Lower leg skin (tissue), 3 donors: ENCODE measurements around the gene CCDC43.

ENCODE experiments used
- POLR2A ChIP-seq, 2 donors: fragments of 450-650 bp; IDR thresholded peaks; one replicate each; pipeline ENCODE4 v1.6.1; 2016 to 2017; ENCODE audit warnings: antibody characterized with exemption in 2 of 2, mild to moderate bottlenecking in 1 of 2, moderate library complexity in 1 of 2
- TF ChIP-seq, protein P1 (sequence below), 3 donors: fragments of 450-650 bp; IDR thresholded peaks; one replicate each; pipeline ENCODE4 v1.5.1; 2016; ENCODE audit warnings: antibody characterized with exemption in 3 of 3, mild to moderate bottlenecking in 3 of 3, moderate library complexity in 2 of 3

DNA sequence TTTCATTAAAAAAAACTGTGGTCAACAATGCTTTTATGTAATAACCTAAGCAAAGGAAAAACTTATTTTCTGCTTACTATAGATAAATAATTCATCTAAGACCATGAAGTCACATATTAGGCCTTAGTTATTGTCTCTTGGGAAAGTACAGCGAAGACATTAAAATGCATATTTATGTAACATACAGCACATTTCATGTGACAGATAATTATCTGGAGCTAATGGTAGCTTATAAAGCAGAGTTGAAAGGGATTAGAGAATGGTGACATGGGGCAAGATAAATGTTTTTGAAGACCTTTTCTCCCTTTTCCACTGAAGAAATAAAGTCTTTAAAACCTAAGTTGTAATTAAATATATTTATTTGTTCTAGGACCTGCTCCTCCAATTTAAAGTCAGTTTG lies 23.6 kb downstream of the CCDC43 start:
- TF ChIP-seq POLR2A (IDR thresholded peaks at IDR 0.05): no peak
- TF ChIP-seq, protein P1, sequence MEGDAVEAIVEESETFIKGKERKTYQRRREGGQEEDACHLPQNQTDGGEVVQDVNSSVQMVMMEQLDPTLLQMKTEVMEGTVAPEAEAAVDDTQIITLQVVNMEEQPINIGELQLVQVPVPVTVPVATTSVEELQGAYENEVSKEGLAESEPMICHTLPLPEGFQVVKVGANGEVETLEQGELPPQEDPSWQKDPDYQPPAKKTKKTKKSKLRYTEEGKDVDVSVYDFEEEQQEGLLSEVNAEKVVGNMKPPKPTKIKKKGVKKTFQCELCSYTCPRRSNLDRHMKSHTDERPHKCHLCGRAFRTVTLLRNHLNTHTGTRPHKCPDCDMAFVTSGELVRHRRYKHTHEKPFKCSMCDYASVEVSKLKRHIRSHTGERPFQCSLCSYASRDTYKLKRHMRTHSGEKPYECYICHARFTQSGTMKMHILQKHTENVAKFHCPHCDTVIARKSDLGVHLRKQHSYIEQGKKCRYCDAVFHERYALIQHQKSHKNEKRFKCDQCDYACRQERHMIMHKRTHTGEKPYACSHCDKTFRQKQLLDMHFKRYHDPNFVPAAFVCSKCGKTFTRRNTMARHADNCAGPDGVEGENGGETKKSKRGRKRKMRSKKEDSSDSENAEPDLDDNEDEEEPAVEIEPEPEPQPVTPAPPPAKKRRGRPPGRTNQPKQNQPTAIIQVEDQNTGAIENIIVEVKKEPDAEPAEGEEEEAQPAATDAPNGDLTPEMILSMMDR (IDR thresholded peaks at IDR 0.05): no peak
